ENCODE results near the gene ERRFI1.
"Not testable (repeated sequence)": the region's sequence is repeated elsewhere in the genome, so short reads cannot be mapped to it uniquely, and the experiment has no call there.

Gene ERRFI1

DNA sequence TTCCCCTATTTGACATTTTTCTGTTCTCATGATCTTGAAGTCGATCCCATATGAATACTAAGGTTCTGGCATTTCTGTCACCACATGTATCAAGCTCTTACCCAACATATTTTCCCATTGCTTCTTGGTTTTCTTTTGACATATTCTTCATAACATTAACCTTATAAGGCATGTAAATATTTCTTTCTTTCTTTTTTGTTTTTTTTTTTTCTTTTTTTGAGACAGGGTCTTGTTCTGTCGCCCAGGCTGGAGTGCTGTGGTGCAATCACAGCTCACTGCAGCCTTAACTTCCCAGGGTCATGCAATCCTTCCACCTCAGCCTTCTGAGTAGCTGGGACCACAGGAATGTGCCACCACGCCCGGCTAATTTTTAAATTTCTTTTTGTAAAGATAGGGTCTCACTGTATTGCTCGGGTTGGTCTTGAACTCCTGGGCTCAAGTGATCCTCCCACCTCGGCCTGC lies 33.1 kb upstream of the ERRFI1 start:
- H2AFZ ChIP-seq (ENCODE audit: low read length), result no peak overlapping the region
- H3K4me1 ChIP-seq (ENCODE audit: low read length), result no peaks in the 10 kb centered on the region
- DNase-seq, result no peak
- no peak overlapping the region for H3K4me3 ChIP-seq (ENCODE audit: low read length)
- H3K4me2 ChIP-seq (ENCODE audit: low read depth, low read length), result no peak overlapping the region
- H3F3A ChIP-seq (ENCODE audit: insufficient read depth, low read length), result no peaks in the 10 kb centered on the region
- H3K9me3 ChIP-seq (replicated peaks; ENCODE audit: insufficient read depth, low read length), result no peaks in the 10 kb centered on the region
- H3K27me3 ChIP-seq (replicated peaks; ENCODE audit: insufficient read depth, low read length), result peaks cover 22% of the 10 kb centered on the region; the same call in 1 of the 2 replicates
- no peaks in the 10 kb centered on the region for H4K20me1 ChIP-seq (ENCODE audit: insufficient read depth, low read length)
- no peak overlapping the region for H3K9ac ChIP-seq (ENCODE audit: low read length)
- no peaks in the 10 kb centered on the region for H3K79me2 ChIP-seq (ENCODE audit: low read length)
- H3K9me2 ChIP-seq (replicated peaks; ENCODE audit: insufficient read depth, low read length), result no peaks in the 10 kb centered on the region
- TF ChIP-seq EZH2phosphoT487 (IDR thresholded peaks at IDR 0.05; ENCODE audit: low read length) (no peak), EZH2 (optimal IDR thresholded peaks at IDR 0.05; ENCODE audit: low read depth, low read length) (no peak)
- TF ChIP-seq, protein P1, sequence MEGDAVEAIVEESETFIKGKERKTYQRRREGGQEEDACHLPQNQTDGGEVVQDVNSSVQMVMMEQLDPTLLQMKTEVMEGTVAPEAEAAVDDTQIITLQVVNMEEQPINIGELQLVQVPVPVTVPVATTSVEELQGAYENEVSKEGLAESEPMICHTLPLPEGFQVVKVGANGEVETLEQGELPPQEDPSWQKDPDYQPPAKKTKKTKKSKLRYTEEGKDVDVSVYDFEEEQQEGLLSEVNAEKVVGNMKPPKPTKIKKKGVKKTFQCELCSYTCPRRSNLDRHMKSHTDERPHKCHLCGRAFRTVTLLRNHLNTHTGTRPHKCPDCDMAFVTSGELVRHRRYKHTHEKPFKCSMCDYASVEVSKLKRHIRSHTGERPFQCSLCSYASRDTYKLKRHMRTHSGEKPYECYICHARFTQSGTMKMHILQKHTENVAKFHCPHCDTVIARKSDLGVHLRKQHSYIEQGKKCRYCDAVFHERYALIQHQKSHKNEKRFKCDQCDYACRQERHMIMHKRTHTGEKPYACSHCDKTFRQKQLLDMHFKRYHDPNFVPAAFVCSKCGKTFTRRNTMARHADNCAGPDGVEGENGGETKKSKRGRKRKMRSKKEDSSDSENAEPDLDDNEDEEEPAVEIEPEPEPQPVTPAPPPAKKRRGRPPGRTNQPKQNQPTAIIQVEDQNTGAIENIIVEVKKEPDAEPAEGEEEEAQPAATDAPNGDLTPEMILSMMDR (IDR thresholded peaks at IDR 0.05; ENCODE audit: low read length), result no peak
- no peaks in the 10 kb centered on the region for H3K36me3 ChIP-seq (replicated peaks; ENCODE audit: insufficient read depth, low read length)
- H3K27ac ChIP-seq (ENCODE audit: low read length), result no peak overlapping the region

DNA sequence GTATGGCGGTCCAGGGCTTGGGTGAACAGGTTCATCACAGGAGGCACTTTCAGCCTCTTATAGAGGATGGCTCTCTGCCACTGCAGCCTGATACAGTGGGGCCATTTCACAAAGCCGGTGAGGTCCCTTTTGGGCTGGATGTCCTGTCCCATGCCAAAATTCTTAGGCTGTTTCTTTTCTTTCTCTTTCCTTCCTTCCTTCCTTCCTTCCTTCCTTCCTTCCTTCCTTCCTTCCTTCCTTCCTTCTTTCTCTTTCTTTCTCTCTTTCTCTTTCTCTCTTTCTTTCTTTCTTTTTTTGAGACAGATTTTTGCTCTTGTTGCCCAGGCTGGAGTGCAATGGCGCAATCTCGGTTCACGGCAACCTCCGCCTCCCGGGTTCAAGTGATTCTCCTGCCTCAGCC lies 31.7 kb upstream of the ERRFI1 start:
- H3K9ac ChIP-seq (ENCODE audit: low read length); H3K4me3 ChIP-seq (ENCODE audit: low read length); DNase-seq; H3K79me2 ChIP-seq (ENCODE audit: low read length); H2AFZ ChIP-seq (ENCODE audit: low read length); H3F3A ChIP-seq (ENCODE audit: insufficient read depth, low read length); H3K27ac ChIP-seq (ENCODE audit: low read length); H3K4me2 ChIP-seq (ENCODE audit: low read depth, low read length); H3K27me3 ChIP-seq (replicated peaks; ENCODE audit: insufficient read depth, low read length); H3K9me2 ChIP-seq (replicated peaks; ENCODE audit: insufficient read depth, low read length); H3K4me1 ChIP-seq (ENCODE audit: low read length); H3K36me3 ChIP-seq (replicated peaks; ENCODE audit: insufficient read depth, low read length); H3K9me3 ChIP-seq (replicated peaks; ENCODE audit: insufficient read depth, low read length); H4K20me1 ChIP-seq (ENCODE audit: insufficient read depth, low read length): not testable (repeated sequence)

DNA sequence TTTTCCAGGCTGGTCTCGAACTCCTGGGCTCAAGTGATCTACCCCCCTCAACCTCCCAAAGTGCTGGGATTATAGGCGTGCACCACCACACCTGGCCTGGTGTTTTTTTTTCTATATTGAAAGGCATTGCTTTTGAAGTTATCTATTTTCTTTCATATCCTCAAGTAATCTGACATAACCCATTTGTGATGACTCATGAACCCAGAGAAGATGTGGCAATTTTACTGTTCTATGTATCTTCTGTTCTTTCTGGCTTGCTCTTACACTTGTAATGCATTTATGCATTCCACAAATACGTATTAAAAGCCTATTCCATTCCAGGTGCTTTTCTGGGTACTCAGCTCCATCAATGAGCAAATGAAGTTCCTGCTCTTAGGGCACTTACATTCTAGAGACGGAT lies 29.9 kb upstream of the ERRFI1 start:
- TF ChIP-seq EZH2 (optimal IDR thresholded peaks at IDR 0.05; ENCODE audit: low read depth, low read length) (no peak), EZH2phosphoT487 (IDR thresholded peaks at IDR 0.05; ENCODE audit: low read length) (no peak)
- TF ChIP-seq, protein P1 (IDR thresholded peaks at IDR 0.05; ENCODE audit: low read length), result no peak
- H3K36me3 ChIP-seq (replicated peaks; ENCODE audit: insufficient read depth, low read length), result no peaks in the 10 kb centered on the region
- H2AFZ ChIP-seq (ENCODE audit: low read length), result no peak overlapping the region
- no peak overlapping the region for H3K27ac ChIP-seq (ENCODE audit: low read length)
- H3K4me1 ChIP-seq (ENCODE audit: low read length), result no peaks in the 10 kb centered on the region
- no peak overlapping the region for H3K4me3 ChIP-seq (ENCODE audit: low read length)
- H3F3A ChIP-seq (ENCODE audit: insufficient read depth, low read length), result no peaks in the 10 kb centered on the region
- no peaks in the 10 kb centered on the region for H3K9me2 ChIP-seq (replicated peaks; ENCODE audit: insufficient read depth, low read length)
- no peak overlapping the region for H3K9ac ChIP-seq (ENCODE audit: low read length)
- no peaks in the 10 kb centered on the region for H3K79me2 ChIP-seq (ENCODE audit: low read length)
- H4K20me1 ChIP-seq (ENCODE audit: insufficient read depth, low read length), result no peaks in the 10 kb centered on the region
- DNase-seq, result no peak
- no peaks in the 10 kb centered on the region; the same call in 1 of the 2 replicates for H3K27me3 ChIP-seq (replicated peaks; ENCODE audit: insufficient read depth, low read length)
- H3K4me2 ChIP-seq (ENCODE audit: low read depth, low read length), result no peak overlapping the region
- no peaks in the 10 kb centered on the region for H3K9me3 ChIP-seq (replicated peaks; ENCODE audit: insufficient read depth, low read length)

DNA sequence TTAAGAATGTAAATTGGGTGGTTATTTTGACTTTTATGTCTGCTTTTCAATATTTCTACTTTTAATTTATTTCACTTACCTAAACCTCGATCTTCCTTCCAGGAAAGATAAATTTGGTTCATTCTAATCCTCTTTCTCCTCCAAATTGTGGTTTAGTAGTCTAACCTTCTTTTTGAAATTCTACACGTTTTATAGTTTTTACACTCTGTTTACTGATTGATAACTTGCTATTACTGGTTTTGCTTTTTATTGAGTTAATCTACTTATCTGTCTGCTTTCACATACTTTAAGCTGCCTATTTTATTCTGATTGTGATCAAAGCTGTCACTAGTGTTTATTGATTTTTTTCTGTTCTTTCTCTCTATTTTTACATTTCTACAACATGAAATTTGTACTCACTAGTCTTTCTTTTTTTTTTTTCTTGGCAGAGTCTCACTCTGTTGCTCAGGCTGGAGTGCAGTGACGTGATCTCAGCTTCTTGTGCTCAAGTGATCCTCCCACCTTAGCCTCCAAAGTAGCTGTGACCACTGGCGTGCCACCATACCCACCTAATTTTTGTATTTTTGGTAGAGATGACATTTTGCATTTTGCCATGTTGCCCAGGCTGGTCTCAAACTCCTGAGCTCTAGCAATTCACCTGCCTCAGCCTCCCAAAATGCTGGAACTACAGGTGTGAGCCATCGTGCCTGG lies 27.9 kb upstream of the ERRFI1 start:
- no peaks in the 10 kb centered on the region for H4K20me1 ChIP-seq (ENCODE audit: insufficient read depth, low read length)
- DNase-seq, result no peak
- H3K4me2 ChIP-seq (ENCODE audit: low read depth, low read length), result no peak overlapping the region
- no peak overlapping the region for H3K27ac ChIP-seq (ENCODE audit: low read length)
- no peaks in the 10 kb centered on the region for H3K4me1 ChIP-seq (ENCODE audit: low read length)
- H3K4me3 ChIP-seq (ENCODE audit: low read length), result no peak overlapping the region
- TF ChIP-seq EZH2 (optimal IDR thresholded peaks at IDR 0.05; ENCODE audit: low read depth, low read length) (no peak), EZH2phosphoT487 (IDR thresholded peaks at IDR 0.05; ENCODE audit: low read length) (no peak)
- TF ChIP-seq, protein P1 (IDR thresholded peaks at IDR 0.05; ENCODE audit: low read length), result no peak
- H3K9me2 ChIP-seq (replicated peaks; ENCODE audit: insufficient read depth, low read length), result no peaks in the 10 kb centered on the region
- no peak overlapping the region for H3K9ac ChIP-seq (ENCODE audit: low read length)
- no peaks in the 10 kb centered on the region for H3F3A ChIP-seq (ENCODE audit: insufficient read depth, low read length)
- no peaks in the 10 kb centered on the region; the same call in 1 of the 2 replicates for H3K27me3 ChIP-seq (replicated peaks; ENCODE audit: insufficient read depth, low read length)
- no peaks in the 10 kb centered on the region for H3K79me2 ChIP-seq (ENCODE audit: low read length)
- no peaks in the 10 kb centered on the region for H3K36me3 ChIP-seq (replicated peaks; ENCODE audit: insufficient read depth, low read length)
- no peaks in the 10 kb centered on the region for H3K9me3 ChIP-seq (replicated peaks; ENCODE audit: insufficient read depth, low read length)
- no peak overlapping the region for H2AFZ ChIP-seq (ENCODE audit: low read length)

Data from MM.1S (cell line).